GM18505 (cell line): ENCODE data around the gene NSF.
"Not testable (repeated sequence)": the region's sequence is repeated elsewhere in the genome, so short reads cannot be mapped to it uniquely, and the experiment has no call there.

Experiments used
- ATAC-seq: cut with Tn5 transposase; IDR thresholded peaks from one replicate; pipeline ENCODE4 v1.9.1; 2021; ENCODE audit not compliant: unreplicated experiment
- POLR2A ChIP-seq: IDR thresholded peaks from 4 replicates; pipeline ENCODE4 v1.6.1; 2011; ENCODE audit warnings: borderline replicate concordance; ENCODE audit not compliant: insufficient read depth, insufficient read length; ENCODE audit errors: extremely low read depth

NSF gene

DNA sequence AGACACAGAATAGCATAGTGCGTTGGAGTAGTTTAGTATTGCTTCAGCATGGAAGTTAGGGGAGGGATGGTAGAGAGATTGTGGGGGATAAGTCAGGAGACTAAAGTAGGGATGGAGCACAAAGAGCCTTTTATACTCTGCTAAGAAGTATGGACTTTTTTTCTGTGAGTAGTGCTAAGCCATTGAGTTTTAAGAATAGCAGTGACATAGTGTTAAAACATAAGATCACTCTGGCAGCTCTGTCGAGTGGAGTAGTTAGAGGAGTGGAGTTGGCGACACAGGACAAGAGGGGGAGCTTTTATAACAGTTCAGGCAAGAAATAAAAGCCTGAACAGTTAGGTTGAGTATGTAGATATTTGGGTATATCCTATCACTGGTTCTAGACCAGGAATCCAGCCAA lies 106.1 kb downstream of the NSF start:
- ATAC-seq: not testable (repeated sequence)

DNA sequence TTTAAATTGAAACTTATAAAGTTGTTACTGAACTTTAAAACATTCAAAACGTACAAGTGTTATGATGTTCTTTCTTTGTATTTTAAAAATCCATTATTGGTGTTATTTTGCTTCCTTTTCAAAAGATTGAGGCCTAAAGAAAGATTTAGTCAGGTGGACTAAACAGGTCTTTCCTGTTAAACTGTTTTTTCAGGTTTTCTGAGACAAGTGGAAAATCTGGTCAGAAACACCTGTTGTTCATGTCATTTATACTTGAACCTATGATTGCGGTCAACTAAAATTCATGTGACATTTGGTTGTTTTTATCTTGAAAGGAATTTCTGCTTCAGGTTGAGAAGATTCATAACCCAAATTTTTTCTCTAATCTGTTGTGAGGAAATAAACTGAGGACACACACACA lies 108.5 kb downstream of the NSF start:
- ATAC-seq: not testable (repeated sequence)

DNA sequence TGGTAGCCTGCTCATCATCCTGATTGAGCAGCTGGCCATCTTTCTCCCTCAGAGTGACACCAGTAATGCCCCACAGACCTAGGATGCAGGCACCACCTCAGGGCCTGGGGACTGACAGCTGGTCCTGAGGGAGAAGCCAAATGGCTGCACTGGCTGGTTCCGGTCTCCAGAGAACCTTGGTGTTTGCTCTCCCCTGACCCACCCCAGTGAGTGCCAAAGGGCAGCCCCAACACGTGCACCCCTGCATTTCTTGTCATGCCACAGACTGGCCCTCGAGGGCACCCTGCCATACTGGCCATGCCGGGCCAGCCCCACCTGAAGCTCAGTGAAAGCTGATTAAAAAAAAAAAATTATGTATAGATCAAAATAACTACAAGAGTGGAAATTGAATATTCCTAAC lies 127.5 kb downstream of the NSF start:
- TF ChIP-seq POLR2A: no peak
- no peak for ATAC-seq

DNA sequence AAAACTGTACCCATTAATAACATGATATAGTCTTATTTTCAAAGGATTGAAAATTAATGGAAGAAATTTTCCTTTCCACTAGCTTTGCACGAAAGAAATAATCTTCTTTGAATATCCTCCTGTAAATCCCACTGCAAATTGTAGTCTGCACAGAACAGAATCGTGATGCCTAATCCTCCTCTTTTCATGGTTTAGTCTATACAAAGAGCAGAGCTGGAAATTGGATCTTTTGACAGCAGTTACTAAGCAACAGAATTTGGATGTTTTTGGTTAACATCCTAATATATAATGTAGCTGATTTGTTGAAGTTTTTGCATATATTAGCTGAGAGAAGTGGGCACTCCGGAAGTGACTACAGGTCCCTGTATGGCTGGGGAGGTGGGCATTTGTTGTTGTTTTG lies 129.4 kb downstream of the NSF start:
- ATAC-seq: no peak
- no peak for TF ChIP-seq POLR2A

DNA sequence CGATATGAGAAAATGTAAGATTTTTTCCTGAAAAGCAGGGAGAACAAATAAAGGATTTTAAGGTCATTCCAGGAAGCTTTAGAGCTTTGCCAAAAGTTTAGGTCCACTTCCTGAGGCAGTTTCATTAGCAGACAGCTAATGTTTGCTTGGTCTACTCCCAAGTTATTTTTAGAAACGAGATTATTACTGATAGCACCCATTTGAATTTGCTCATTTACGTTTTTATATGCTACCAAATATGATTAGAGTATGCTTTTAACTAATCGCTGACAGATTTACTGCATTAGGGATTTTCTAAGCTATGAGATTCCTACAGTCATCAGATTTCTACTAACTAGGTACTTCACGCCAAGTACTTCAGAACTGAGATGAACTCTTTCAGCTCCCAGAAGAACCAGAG lies 129.9 kb downstream of the NSF start:
- no peak for ATAC-seq
- no peak for TF ChIP-seq POLR2A

DNA sequence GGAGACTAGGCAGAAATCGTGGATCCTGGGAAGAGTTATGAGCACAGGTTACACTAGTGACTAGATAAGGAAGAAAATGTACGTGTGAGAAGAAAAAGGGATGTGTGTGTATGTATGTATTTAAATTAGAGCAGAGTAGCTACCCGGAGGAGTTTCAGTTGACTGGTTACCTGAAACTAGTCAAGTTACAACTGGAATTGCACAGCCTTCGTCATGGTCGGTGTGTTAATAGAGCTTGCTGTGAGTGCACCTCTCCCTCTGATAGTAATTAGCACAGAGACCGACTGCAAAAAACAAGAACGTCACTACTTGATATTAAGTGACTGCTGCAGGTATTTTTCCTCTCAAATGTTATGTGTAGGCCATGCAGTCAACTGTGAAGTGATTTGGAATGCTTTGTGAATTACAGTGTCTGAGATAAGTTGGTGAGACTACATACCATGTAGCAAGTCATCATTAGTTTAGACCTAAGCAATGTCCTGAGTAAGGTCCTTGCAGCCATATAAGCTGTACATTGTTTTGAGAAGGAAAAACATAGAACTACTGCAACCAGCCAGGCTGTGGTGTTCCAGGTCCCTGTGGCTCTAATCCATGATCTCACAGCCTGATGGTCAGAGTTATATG lies 132.3 kb downstream of the NSF start:
- no peak for TF ChIP-seq POLR2A
- no peak for ATAC-seq

DNA sequence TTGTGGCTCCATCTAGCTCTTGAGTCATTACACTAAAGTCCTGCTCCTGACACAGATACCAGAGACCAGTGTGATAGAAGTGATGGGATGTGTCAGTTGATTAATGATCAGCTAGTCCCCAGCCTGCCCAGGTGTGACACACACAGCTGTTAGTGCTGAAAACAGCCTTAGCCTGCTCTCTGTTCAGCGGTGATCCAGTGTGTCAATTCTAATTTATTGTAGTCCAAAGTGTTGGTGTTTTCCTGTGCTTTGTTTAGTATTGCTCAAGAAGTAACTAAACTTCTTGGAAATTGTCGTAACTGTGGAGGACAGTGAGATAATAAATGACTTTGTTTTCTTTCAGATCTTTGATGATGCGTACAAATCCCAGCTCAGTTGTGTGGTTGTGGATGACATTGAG lies 135.7 kb downstream of the NSF start:
- no peak for TF ChIP-seq POLR2A
- ATAC-seq: no peak

DNA sequence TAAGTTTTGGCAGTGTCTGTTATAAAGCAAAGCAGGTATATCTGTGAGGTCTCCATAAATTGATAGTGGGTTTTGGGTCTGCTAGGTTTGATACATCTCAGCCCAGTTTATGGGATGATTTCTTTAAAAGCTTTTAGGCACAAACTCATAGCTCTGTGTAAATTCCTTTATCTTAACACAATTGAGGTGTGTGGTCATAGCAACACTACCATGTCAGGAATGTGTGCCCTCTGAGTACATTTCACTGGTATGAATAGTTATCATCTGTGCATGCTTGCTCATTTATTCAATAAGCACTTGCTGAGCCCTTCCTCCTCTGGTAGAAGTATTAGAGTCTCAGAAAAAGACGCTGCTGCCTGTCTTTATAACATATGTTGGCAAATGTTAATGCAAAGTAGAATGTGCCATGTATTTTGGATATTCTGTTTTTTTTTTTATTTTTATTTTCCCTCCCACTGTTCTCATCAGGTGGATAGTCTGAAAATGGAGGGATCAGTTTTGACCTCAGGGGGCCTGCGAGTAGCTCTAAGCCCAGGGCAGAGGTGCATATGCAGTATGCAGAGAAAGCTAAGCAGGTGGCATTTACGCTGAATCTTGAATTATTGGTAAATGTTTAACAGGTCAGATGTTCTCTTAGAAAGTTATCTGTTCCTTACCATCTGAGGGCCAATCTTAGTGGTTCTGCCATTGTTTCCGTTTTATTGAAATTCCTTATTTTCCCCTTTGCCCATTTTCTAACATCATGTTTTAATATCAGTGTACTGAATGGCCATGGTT lies 137.3 kb downstream of the NSF start:
- TF ChIP-seq POLR2A: no peak
- no peak for ATAC-seq

DNA sequence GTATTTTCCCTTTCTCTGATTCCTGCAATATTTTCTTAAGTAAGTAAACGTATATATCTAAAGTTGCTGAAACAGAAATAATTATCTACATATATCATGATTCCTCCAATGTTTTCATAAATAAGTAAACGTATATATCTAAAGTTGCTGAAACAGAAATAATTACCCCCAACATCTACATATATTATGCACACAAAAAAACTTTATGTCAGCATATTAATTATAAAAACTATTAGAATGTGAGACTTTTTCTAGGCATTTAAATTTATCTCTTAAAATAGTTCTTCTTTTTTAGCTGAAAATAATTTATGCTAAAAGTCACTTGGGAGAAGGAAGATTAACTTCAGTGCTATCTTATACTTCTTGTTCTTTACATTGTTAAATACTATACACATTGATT lies 139.6 kb downstream of the NSF start:
- no peak for ATAC-seq
- TF ChIP-seq POLR2A: no peak

DNA sequence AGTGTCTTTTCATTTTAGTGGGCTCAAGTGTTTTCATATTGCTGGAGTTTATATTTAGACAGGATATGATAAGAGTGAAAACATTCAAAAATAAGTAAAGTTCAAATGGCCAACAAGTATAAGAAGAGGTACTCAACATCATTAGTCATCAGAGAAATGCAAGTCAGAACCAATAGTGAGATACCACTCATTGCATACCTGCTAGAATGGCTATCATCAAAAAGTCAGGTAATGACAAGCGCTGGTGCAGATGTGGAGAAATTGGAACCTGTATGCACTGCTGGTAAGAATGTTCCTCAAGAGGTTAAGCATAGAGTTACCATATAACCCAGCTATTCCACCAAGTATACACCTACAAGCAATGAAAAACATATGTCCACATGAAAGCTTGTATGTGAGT lies 140.2 kb downstream of the NSF start:
- ATAC-seq: no peak
- TF ChIP-seq POLR2A: no peak

DNA sequence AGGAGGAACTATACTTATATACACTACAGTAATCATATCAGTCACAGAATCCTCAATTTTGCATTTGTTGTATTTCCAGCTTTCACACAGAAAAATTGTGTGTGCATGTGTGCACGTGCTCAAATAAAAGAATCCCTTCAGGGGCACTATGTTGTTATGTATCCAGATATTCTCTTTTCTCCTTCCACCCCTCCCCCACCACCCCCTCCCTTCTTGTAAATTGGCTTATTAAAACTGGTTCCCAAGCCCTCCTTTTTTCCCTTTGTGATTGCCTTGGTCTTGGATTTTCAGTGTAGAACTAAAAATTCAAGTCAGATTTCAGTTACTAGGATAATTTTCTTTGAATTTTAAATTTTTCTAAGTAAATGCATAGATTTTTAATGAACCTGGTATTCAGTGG lies 141.7 kb downstream of the NSF start:
- no peak for ATAC-seq
- TF ChIP-seq POLR2A: no peak

DNA sequence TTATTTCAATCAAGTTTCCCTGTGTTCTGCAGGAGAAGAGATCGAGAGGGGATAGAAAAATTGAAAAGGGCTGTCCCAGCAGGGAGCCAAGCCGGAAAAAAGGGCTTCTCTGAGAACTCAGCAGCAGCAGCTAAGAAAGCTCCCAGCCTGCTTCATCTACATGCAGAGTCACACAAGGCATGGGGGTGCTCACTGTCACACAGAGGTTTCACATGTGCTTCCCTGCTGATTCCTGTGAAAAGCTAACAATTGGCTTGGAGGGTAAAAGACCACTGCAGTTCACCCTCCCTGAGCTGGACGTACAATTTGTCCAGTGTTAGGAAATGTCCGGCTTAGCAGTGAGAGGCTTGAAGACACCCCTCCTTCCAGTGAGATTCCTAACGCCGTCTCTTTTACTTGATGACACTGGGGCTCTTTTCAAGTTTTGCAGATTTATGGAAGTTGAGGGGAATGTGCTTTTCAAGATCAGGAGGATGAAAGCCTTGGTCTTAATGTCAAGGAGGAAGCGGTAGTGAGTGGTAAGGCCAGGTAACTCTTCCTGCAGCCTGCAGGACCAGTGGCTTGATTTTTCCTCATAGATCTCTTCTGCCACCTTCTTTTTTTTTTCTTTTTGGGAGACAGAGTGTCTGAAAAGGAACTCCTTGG lies 142.4 kb downstream of the NSF start:
- no peak for ATAC-seq
- TF ChIP-seq POLR2A: no peak

DNA sequence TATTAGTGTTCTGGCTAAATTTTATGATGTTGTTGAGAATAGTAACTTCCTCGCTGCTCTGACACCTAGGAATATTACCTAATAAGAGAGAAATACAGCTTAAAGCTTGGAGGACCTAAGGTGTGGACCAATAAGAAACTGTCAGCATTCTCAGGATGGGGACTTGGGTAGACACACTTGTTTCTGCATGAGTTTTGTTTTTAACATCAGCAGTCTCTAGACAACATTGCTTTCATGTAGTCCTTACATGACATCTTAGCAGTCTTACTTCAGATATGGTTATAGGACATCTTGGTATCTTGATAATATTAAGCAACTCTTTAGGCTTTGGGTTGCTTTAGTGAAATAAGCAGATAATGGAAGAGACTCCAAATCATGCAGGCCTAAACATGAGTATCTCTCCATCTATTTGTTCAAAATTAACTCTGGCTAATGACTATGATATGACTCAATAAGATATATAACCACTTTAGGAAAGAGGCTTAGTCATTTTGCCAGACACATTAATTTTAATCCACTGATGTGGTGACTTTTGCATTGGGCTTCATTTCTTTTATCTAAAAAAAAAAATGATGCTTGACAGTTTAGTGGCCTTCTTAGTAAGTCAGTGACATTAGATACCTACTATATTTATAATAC lies 143.5 kb downstream of the NSF start:
- no peak for TF ChIP-seq POLR2A
- ATAC-seq: no peak

DNA sequence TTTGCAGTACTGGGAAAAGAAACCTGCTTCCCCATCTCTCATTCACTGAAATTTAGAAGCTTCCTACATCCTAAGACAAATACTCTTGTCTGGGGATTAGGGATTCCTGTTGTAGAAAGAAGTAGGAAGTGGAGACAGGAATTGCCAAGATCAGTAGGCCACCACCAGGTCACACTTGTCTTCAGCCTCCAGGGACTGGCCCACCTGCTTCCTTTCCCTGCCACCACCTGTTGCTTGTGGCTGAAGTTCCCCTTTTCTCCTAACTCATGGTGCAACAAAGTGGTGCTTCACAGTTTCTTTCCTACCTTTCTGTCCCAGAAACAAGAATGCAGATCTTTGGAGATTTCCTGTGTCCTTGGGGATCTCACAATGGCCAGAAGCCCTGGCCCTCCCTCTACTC lies 145.6 kb downstream of the NSF start:
- no peak for TF ChIP-seq POLR2A
- no peak for ATAC-seq
